Heart left ventricle (tissue), 16 donors: ENCODE measurements around the gene AQP2. TPM values are rescaled to one million over a fixed set of nuclear protein-coding genes. Genes with fewer than 3 reads are reported as not detected.
A peak's percentile ranks its signal among the peaks of the same experiment; 100 is the strongest.

Experiments
- ATAC-seq, 4 donors: fragments of 200-7000 bp; cut with Tn5 transposase; one replicate each; pipeline ENCODE4 v1.9.1; 2020 to 2022; ENCODE audit warnings: moderate library complexity in 4 of 4, mild to moderate bottlenecking in 3 of 4, moderate number of reproducible peaks in 1 of 4
- DNase-seq, 5 donors: peaks; one replicate each; pipeline ENCODE4 v3.0.0-alpha.2; 2020
- H3K27ac ChIP-seq, 12 donors: fragments of 200-600 bp; sonication (generic) in 4 of 12; one replicate each; pipeline versions ENCODE4 v1.5.0 to v1.8.0; 2016 to 2022; ENCODE audit warnings: mild to moderate bottlenecking in 2 of 12
- H3K27me3 ChIP-seq, 9 donors: fragments of 200-600 bp; sonication (generic) in 2 of 9; one replicate each; pipeline versions ENCODE4 v1.5.1 to v1.8.0; 2016 to 2022; ENCODE audit warnings: mild to moderate bottlenecking in 3 of 9
- H3K36me3 ChIP-seq, 9 donors: fragments of 200-600 bp; sonication (generic) in 2 of 9; one replicate each; pipeline versions ENCODE4 v1.5.0 to v1.8.0; 2018 to 2022; ENCODE audit warnings: mild to moderate bottlenecking in 2 of 9
- H3K4me1 ChIP-seq, 12 donors: fragments of 200-600 bp; sonication (generic) in 4 of 12; one replicate each; pipeline versions ENCODE4 v1.5.0 to v1.8.0; 2016 to 2022; ENCODE audit warnings: mild to moderate bottlenecking in 3 of 12
- H3K4me3 ChIP-seq, 12 donors: fragments of 200-600 bp; sonication (generic) in 4 of 12; one replicate each; pipeline versions ENCODE4 v1.5.0 to v1.8.0; 2017 to 2022; ENCODE audit warnings: mild to moderate bottlenecking in 9 of 12, moderate library complexity in 4 of 12
- H3K9me3 ChIP-seq, 12 donors: fragments of 200-600 bp; sonication (generic) in 4 of 12; one replicate each; pipeline versions ENCODE4 v1.5.0 to v1.8.0; 2016 to 2022; ENCODE audit warnings: mild to moderate bottlenecking in 1 of 12
- POLR2A ChIP-seq, 2 donors: fragments of 450-650 bp; IDR thresholded peaks; one replicate each; pipeline ENCODE4 v1.6.1; 2017; ENCODE audit warnings: antibody characterized with exemption in 2 of 2, mild to moderate bottlenecking in 2 of 2, moderate library complexity in 2 of 2
- WGBS, 4 donors: extraction: QIAGEN DNeasy Blood & Tissue Kit in 2 of 4; methylation state at CpG; one replicate each; pipeline versions ENCODE4 v1.1.5 to v1.1.7; 2013 to 2018; 5-methylcytosine and 5-hydroxymethylcytosine counted together
- intact Hi-C, 10 donors: fragments of 100-400 bp; cut with DNase I; formaldehyde crosslinking; loops; one replicate each; pipeline versions ENCODE4 v1.11.1 to v1.14.2; 2022
- polyA plus RNA-seq, 2 donors: library from polyadenylated mRNA; stranded (reverse); fragments of 200-250 nt; gene quantifications; one replicate each; pipeline ENCODE4 v1.2.3, GENCODE V29; 2013
- total RNA-seq, 9 donors: library from RNA; depleted of rRNA in 2 of 9; stranded (reverse); fragments of >200 nt in 2 of 9; fragmentation: NEBNext Ultra II Directional in 3 of 9; extraction: Animal tissue kit (Norgen Biotek cat#: 25700) in 3 of 9; gene quantifications; one replicate each; pipeline versions ENCODE4 v1.1.0 to v1.2.4, GENCODE V29; 2016 to 2023
- TF ChIP-seq, protein P1 (sequence below), 12 donors: fragments of 200-600 bp; sonication (generic) in 4 of 12; IDR thresholded peaks; one replicate each; pipeline versions ENCODE4 v1.5.0 to v1.8.0; 2018 to 2022; ENCODE audit warnings: antibody characterized with exemption in 12 of 12, mild to moderate bottlenecking in 5 of 12
- donor health status: ischemic (EF 13 %, LVEDD 7.1; RV severe dilation, severe dysfunction).
- donor health status: healthy with polysubstance abuse.
- donor health status: DM: no; HTN: yes; CAD: no.
- donor health status: DM: no; HTN: no; CAD: no.
- donor health status: ischemic (EF 25% LVEDD 6.9; RV normal size, moderate dysfunction).
- donor health status: ischemic (EF 25% LVEDD 5.7; RV mildly dilated, moderate dysfunction).
- donor health status: healthy.
- donor health status: DM: yes; HTN: yes; CAD: no.
- donor health status: ischemic (EF 35%, LVEDD 5.7; RV mildly dilated, moderate dysfunction).
- donor health status: nonischemic (EF 11% LVEDD 7.7; RV severe dilation, severe dysfunction).
- donor health status: DM: yes; HTN: yes; CAD: no.
- donor health status: PGD.
- donor health status: ischemic (EF 29% LVEDD 5.4; RV normal size, mild dysfunction).
- donor health status: nonischemic (EF 23%, LVEDD 6.1; RV moderate dilation, normal function).

The AQP2 gene
- total and polyA plus RNA-seq, 11 donors = not detected

DNA sequence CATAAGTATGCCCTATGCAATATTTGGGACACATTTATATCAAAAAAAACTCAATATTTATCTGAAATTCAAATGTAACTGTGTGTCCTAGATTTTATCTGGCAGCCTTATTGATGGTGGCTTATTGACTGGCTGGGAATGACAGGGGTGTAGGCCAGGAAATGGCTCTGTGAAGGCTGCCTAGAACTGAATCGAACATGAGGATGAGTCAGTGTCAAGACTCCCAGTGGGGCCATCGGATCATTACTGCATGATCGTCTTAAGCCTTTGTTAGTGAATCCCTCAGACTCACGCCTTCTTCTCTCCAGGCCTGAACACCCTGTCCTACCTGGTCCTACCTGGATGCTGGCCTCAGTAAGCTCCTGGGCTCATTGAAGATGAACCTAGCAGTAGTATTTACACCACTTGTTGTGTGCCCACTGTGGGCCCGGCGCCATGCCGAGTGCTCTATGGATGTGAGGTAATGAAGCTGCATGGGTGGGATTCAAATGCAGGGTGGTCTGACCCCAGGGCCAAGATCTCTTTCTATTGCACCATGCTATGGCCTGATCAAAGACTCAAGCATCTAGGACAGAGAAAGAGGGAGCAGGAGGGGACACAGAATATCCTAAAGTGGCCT, 25.8 kb upstream of the AQP2 start:
- Histone ChIP-seq H3K36me3 (no peaks in the 10 kb centered on the region), H3K27me3 (no peaks in the 10 kb centered on the region), H3K4me1 (peaks cover 0 to 28% (median 13%) of the 10 kb centered on the region in 12 donors), H3K27ac (no peak overlapping the region), H3K9me3 (no peaks in the 10 kb centered on the region), H3K4me3 (no peak overlapping the region)
- WGBS, 4 donors = 77 to 90% (median 81%) methylated on average over 6 to 7 of the region's 7 CpGs
- ATAC-seq (no peak), DNase-seq (peak in 1 of 5 donors; percentile 18)
- TF ChIP-seq, protein P1, sequence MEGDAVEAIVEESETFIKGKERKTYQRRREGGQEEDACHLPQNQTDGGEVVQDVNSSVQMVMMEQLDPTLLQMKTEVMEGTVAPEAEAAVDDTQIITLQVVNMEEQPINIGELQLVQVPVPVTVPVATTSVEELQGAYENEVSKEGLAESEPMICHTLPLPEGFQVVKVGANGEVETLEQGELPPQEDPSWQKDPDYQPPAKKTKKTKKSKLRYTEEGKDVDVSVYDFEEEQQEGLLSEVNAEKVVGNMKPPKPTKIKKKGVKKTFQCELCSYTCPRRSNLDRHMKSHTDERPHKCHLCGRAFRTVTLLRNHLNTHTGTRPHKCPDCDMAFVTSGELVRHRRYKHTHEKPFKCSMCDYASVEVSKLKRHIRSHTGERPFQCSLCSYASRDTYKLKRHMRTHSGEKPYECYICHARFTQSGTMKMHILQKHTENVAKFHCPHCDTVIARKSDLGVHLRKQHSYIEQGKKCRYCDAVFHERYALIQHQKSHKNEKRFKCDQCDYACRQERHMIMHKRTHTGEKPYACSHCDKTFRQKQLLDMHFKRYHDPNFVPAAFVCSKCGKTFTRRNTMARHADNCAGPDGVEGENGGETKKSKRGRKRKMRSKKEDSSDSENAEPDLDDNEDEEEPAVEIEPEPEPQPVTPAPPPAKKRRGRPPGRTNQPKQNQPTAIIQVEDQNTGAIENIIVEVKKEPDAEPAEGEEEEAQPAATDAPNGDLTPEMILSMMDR (IDR thresholded peaks at IDR 0.05) = no peak
- no peak for TF ChIP-seq POLR2A (IDR thresholded peaks at IDR 0.05)
- intact Hi-C loops = no loop called here

DNA sequence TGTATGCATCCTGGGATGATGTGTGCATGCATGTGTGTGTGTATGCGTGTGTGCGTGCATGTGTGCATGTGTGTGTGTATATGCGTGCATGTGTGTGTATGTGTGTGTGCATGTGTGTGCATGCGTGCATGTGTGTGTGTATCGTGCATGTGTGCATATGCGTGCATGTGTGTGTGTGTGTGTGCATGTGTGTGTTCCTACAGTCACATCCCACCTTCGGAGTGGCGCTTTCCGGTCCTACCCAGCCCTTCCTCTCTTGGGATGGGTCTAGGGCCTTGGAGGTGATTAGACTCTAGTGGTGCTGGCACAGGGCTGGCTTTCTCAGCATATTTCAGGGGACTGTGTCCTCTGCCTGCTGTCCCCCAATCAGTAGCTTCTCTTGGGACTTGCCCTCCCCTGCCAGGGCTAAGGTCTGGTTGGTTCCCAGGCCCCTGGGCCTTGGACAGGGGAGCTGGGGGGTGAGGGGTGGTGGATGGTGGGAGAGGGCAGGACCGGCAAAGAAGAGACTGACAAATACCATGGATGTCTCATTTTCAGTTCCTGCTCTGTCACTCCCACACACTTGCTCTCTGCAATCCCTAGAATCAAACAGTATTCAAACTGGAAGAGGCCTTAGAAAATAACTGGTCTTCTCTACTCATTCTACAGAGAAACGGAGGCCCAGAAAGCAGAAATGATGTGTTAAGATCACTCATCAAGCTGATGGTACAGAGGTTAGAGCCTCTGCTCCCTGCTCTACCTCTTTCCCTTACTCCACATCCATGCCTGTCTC, 24.9 kb upstream of the AQP2 start:
- 83 to 93% (median 89%) methylated on average over 11 of the region's 11 CpGs for WGBS, 4 donors
- no peak overlapping the region for H3K4me3 ChIP-seq
- peak in 1 of 5 donors; percentile 21 for DNase-seq
- intact Hi-C loops = no loop called here
- no peaks in the 10 kb centered on the region for H3K36me3 ChIP-seq
- H3K27ac ChIP-seq = no peak overlapping the region
- H3K9me3 ChIP-seq = no peaks in the 10 kb centered on the region
- H3K27me3 ChIP-seq = no peaks in the 10 kb centered on the region
- no peak for ATAC-seq
- H3K4me1 ChIP-seq = peaks cover 0 to 28% (median 10%) of the 10 kb centered on the region in 12 donors
- TF ChIP-seq, protein P1 (IDR thresholded peaks at IDR 0.05) = no peak
- TF ChIP-seq POLR2A (IDR thresholded peaks at IDR 0.05) = no peak

DNA sequence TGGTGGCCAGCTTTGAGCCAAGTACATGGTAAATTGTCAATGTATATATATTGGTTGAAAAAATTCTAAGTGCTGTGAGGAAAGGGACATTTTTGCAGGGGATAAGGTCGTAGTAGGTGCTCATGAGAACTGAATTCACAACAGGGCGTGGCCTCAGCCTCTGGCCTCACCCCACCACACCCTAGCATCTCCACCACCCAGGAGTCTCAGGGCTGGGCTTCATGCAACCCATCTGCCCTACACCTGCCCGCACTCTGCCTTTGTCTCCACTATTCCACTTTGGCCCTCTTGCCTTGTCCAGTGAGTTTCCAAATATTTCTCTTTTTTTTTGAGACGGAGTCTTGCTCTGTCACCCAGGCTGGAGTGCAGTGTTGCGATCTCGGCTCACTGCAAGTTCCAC, 22.1 kb upstream of the AQP2 start:
- ATAC-seq (no peak), DNase-seq (peak in 1 of 5 donors; percentile 10)
- H3K9me3 ChIP-seq = no peaks in the 10 kb centered on the region
- peaks cover 0 to 11% (median 0%) of the 10 kb centered on the region in 12 donors for H3K4me1 ChIP-seq
- no peaks in the 10 kb centered on the region for H3K27me3 ChIP-seq
- H3K27ac ChIP-seq = no peak overlapping the region
- H3K4me3 ChIP-seq = no peak overlapping the region
- intact Hi-C loops = no loop called here
- WGBS, 4 donors = 91 to 96% (median 93%) methylated on average over 6 of the region's 6 CpGs
- no peak for TF ChIP-seq POLR2A (IDR thresholded peaks at IDR 0.05)
- TF ChIP-seq, protein P1 (IDR thresholded peaks at IDR 0.05) = no peak
- no peaks in the 10 kb centered on the region for H3K36me3 ChIP-seq

DNA sequence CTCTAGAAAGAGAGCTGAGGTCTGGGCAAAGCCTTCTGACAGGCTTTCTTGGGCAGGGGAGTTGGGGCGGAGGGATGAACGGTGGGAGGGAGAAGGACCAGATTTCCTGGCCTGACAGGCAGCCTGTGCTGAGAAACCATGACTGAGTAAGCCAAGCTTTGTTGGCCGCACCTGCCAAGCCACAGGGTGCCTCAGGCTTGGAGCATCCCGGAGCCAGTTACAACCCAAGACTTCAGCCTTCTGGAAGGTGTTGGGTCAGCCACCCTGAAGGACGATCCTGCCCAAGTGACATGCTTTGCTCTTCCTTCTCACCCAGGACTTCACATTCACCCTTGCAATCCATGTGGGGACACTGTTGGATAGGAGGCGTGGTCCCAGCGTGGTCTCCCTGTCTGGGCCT, 21.0 kb upstream of the AQP2 start:
- WGBS, 4 donors = 87 to 90% (median 89%) methylated on average over 6 to 7 of the region's 7 CpGs
- peak in 1 of 5 donors; percentile 14 for DNase-seq
- TF ChIP-seq, protein P1 (IDR thresholded peaks at IDR 0.05) = no peak
- no peak for TF ChIP-seq POLR2A (IDR thresholded peaks at IDR 0.05)

More for the DNA sequence above, 21.0 kb upstream of the AQP2 start:
- Histone ChIP-seq H3K4me1 (peaks cover 0 to under 1% (median 0%) of the 10 kb centered on the region in 12 donors), H3K4me3 (no peak overlapping the region), H3K9me3 (no peaks in the 10 kb centered on the region), H3K27ac (no peak overlapping the region), H3K36me3 (no peaks in the 10 kb centered on the region), H3K27me3 (no peaks in the 10 kb centered on the region)
- intact Hi-C loops = no loop called here
- no peak for ATAC-seq
